ENCODE measurements around the gene NUTM2E.
"Not testable (repeated sequence)": the region's sequence is repeated elsewhere in the genome, so short reads cannot be mapped to it uniquely, and the experiment has no call there.

- not testable (repeated sequence) for TF ChIP-seq CTCF, EP300 (IDR thresholded peaks at IDR 0.05)
Observed at GRCh38 chr10:79862803-79863202, 36.3 kb downstream of the NUTM2E start.
